Testis (tissue), 2 donors: ENCODE data around the gene AATK.

Source experiments
- CTCF ChIP-seq, 3 experiments: fragments of 450-650 bp in 2 of 3; fragments of 200-600 bp in 1 of 3; sonication (generic) in 1 of 3; IDR thresholded peaks; one replicate each; pipeline ENCODE4 v1.5.1; 2016 to 2019; ENCODE audit warnings: antibody characterized with exemption in 3 of 3, mild to moderate bottlenecking in 2 of 3, moderate library complexity in 1 of 3
- POLR2A ChIP-seq: fragments of 450-650 bp; IDR thresholded peaks from one replicate; pipeline ENCODE4 v1.6.1; 2017; ENCODE audit warnings: antibody characterized with exemption, mild to moderate bottlenecking, moderate library complexity

- no peak for TF ChIP-seq CTCF (IDR thresholded peaks at IDR 0.05)
- no peak for TF ChIP-seq POLR2A
These were observed 1.4 kb downstream of the AATK start for GRCh38 chr17:81164371-81165245.
